GM23248 (cell line): ENCODE results near the gene MAP6. TPM values are rescaled to one million over a fixed set of nuclear protein-coding genes. Genes with fewer than 3 reads are reported as not detected.

Experiments used
- DNase-seq: peaks from one replicate; pipeline ENCODE4 v3.0.0-alpha.2; 2015
- H2AFZ ChIP-seq: fragments of 200-600 bp; sonication (generic); 2 replicates; pipeline ENCODE4 v1.6.1; 2016; ENCODE audit warnings: antibody characterized with exemption
- H3F3A ChIP-seq: fragments of 200-600 bp; sonication (generic); 2 replicates; pipeline ENCODE4 v1.6.1; 2016; ENCODE audit warnings: mild to moderate bottlenecking, antibody characterized with exemption, mixed run types; ENCODE audit not compliant: insufficient read depth
- H3K27ac ChIP-seq: fragments of 200-600 bp; sonication (generic); 2 replicates; pipeline ENCODE4 v1.5.1; 2016; ENCODE audit warnings: mild to moderate bottlenecking
- H3K27me3 ChIP-seq: fragments of 200-600 bp; sonication (generic); replicated peaks from 2 replicates; pipeline ENCODE4 v1.6.1; 2016; ENCODE audit warnings: mild to moderate bottlenecking; ENCODE audit not compliant: insufficient read depth
- H3K36me3 ChIP-seq: fragments of 200-600 bp; sonication (generic); 2 replicates; pipeline ENCODE4 v1.6.1; 2016; ENCODE audit warnings: low read depth, mild to moderate bottlenecking
- H3K4me1 ChIP-seq: fragments of 200-600 bp; sonication (generic); 2 replicates; pipeline ENCODE4 v1.6.1; 2016; ENCODE audit warnings: mild to moderate bottlenecking; ENCODE audit not compliant: insufficient read depth
- H3K4me2 ChIP-seq: fragments of 200-600 bp; sonication (generic); one replicate; pipeline ENCODE4 v1.6.1; 2016; ENCODE audit warnings: mild to moderate bottlenecking; ENCODE audit not compliant: unreplicated experiment
- H3K4me3 ChIP-seq: fragments of 200-600 bp; sonication (generic); 2 replicates; pipeline ENCODE4 v1.5.1; 2016; ENCODE audit warnings: mild to moderate bottlenecking
- H3K79me2 ChIP-seq: fragments of 200-600 bp; sonication (generic); 2 replicates; pipeline ENCODE4 v1.6.1; 2016; ENCODE audit warnings: mild to moderate bottlenecking; ENCODE audit not compliant: insufficient read depth
- H3K9ac ChIP-seq: fragments of 200-600 bp; sonication (generic); 2 replicates; pipeline ENCODE4 v1.6.1; 2016; ENCODE audit warnings: mild to moderate bottlenecking
- H3K9me2 ChIP-seq: fragments of 200-600 bp; sonication (generic); 2 replicates; pipeline ENCODE4 v1.6.1; 2016; ENCODE audit warnings: mixed run types, mild to moderate bottlenecking, moderate library complexity; ENCODE audit not compliant: insufficient read depth
- H3K9me3 ChIP-seq: fragments of 200-600 bp; sonication (generic); one replicate; pipeline ENCODE4 v1.6.1; 2017; ENCODE audit warnings: low read depth
- H4K20me1 ChIP-seq: fragments of 200-600 bp; sonication (generic); 2 replicates; pipeline ENCODE4 v1.6.0; 2016; ENCODE audit not compliant: insufficient read depth
- EZH2 ChIP-seq: fragments of 200-600 bp; sonication (generic); IDR thresholded peaks from 2 replicates; pipeline ENCODE4 v1.6.1; 2018; ENCODE audit warnings: antibody characterized with exemption, mild to moderate bottlenecking; ENCODE audit not compliant: insufficient read depth, poor library complexity, severe bottlenecking
- EZH2phosphoT487 ChIP-seq: fragments of 200-600 bp; sonication (generic); IDR thresholded peaks from 2 replicates; pipeline ENCODE4 v1.6.1; 2018; ENCODE audit warnings: antibody characterized with exemption, moderate library complexity, mild to moderate bottlenecking, low read depth; ENCODE audit not compliant: insufficient read depth
- WGBS, 2 experiments: methylation state at CpG; one replicate each; pipeline ENCODE4 v1.1.6; 2015 to 2017; ENCODE audit warnings: low lambda C conversion rate in 2 of 2, low coverage in 1 of 2; ENCODE audit errors: missing lambda C conversion rate in 2 of 2; 5-methylcytosine and 5-hydroxymethylcytosine counted together
- in situ Hi-C: fragments of 300-500 bp; cut with MboI; formaldehyde crosslinking; loops from 2 replicates; pipeline ENCODE4 v1.15.0; 2020
- polyA plus RNA-seq: library from polyadenylated mRNA; unstranded; fragments of >200 nt; fragmentation: Nextera tagmentation; extraction: Ambion mirVana; gene quantifications from 2 replicates; pipeline ENCODE4 v1.2.1, GENCODE V29; 2016
- total RNA-seq: library from RNA; depleted of rRNA; stranded (reverse); fragments of >200 nt; shearing (Covaris generic); gene quantifications from 2 replicates; pipeline ENCODE4 v1.2.3, GENCODE V29; 2014

The MAP6 gene
- total and polyA plus RNA-seq, 2 experiments from 2014 or later: 3.4 to 5.2 TPM

DNA sequence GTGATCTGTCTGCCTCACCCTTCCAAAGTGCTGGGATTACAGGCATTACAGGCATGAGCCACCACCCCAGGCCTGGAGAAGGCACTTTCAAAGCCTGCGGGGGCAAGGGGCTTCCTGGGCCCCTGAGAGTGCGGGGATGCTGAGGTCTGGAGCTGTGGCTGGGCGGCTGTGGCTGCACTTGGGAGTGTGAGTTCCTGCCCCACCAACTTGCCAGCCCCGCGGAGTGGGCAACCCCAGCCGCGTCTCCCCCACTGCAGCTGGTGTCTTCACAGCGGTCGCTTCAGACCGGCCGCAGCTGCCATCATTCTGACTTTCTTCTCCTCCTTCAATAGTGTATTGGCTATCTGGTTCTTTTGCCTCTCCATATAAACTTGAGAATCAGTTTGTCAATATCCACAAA, 10.7 kb upstream of the MAP6 start:
- in situ Hi-C loops: no loop called here
- DNase-seq: no peak
- Histone ChIP-seq H3K9me2 (no peaks in the 10 kb centered on the region), H3K9me3 (no peaks in the 10 kb centered on the region), H3K9ac (no peak overlapping the region), H3K4me3 (no peak overlapping the region), H3K4me1 (no peaks in the 10 kb centered on the region), H3K4me2 (no peak overlapping the region), H3K79me2 (no peaks in the 10 kb centered on the region), H3K27me3 (peaks cover 35% of the 10 kb centered on the region), H3F3A (no peaks in the 10 kb centered on the region), H2AFZ (no peak overlapping the region), H4K20me1 (no peaks in the 10 kb centered on the region), H3K36me3 (no peaks in the 10 kb centered on the region), H3K27ac (no peak overlapping the region)
- TF ChIP-seq EZH2phosphoT487: no peak
- TF ChIP-seq EZH2: no peak
- WGBS, 2 experiments: 76 to 79% methylated on average over 11 of the region's 11 CpGs

DNA sequence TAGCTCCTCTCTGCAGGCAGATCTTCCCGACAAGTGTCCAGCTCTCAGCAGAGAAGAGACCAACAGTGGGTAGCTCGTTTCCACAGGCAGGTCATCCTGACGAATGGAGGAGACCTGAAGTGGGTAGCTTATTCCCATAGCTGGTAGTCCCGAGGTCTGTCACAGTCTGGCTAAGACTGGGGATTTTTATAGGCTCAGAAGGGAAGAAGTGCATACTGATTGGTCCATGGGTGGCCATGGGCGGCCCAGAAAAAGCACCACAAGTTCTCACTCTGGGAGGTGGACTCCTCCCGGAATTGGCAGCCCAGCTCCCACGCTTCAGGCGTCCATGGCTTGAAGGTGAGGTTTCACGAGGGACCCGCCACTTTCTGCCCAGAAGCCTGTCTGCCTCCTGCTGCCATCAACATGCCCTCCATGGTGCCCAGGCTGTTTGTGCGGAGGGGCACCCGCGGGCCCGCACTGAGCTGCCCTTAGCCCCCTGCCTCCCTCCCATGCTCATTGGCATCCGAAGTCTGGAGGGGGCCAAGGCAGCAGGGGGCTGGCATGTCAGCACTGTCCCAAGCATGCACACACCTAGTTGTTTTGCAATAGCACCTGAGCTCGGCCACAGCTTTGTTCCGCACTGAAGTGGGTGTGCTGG, 9.9 kb upstream of the MAP6 start:
- Histone ChIP-seq H3K4me3 (no peak overlapping the region), H3K4me1 (no peaks in the 10 kb centered on the region), H3F3A (no peaks in the 10 kb centered on the region), H3K4me2 (no peak overlapping the region), H4K20me1 (no peaks in the 10 kb centered on the region), H3K9me3 (no peaks in the 10 kb centered on the region), H3K27ac (no peak overlapping the region), H3K36me3 (no peaks in the 10 kb centered on the region), H3K9me2 (no peaks in the 10 kb centered on the region), H3K27me3 (peaks cover 35% of the 10 kb centered on the region), H2AFZ (no peak overlapping the region), H3K9ac (no peak overlapping the region), H3K79me2 (no peaks in the 10 kb centered on the region)
- in situ Hi-C loops: no loop called here
- DNase-seq: no peak
- no peak for TF ChIP-seq EZH2
- TF ChIP-seq EZH2phosphoT487: no peak
- 67 to 71% methylated on average over 15 to 17 of the region's 17 CpGs for WGBS, 2 experiments

DNA sequence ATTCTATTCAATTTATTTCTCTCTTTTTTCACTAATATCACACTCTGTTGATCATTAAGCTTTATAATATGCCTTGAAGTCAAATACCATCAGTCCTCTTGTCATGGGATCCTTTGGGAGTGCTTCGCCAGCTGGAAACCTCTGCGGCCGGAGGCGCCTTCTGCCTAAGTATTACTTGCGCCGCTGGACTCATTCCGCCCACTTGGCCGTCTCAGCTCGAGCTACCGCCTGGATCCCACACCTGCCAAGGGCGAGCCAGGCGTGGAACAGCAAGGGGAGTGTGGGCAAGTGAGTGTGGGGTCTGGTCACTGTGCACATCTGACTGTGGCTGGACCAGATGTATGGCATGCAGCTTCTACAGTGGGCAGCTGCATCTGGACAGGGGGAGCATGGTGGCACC, 9.1 kb upstream of the MAP6 start:
- Histone ChIP-seq H2AFZ (no peak overlapping the region), H4K20me1 (no peaks in the 10 kb centered on the region), H3K27ac (no peak overlapping the region), H3K27me3 (peaks cover 35% of the 10 kb centered on the region), H3K9me2 (no peaks in the 10 kb centered on the region), H3K9ac (no peak overlapping the region), H3K4me2 (no peak overlapping the region), H3K9me3 (no peaks in the 10 kb centered on the region), H3K4me3 (no peak overlapping the region), H3K4me1 (no peaks in the 10 kb centered on the region), H3F3A (no peaks in the 10 kb centered on the region), H3K36me3 (no peaks in the 10 kb centered on the region), H3K79me2 (no peaks in the 10 kb centered on the region)
- WGBS, 2 experiments: 64 to 74% methylated on average over 12 of the region's 12 CpGs
- DNase-seq: no peak
- in situ Hi-C loops: no loop called here
- TF ChIP-seq EZH2 (no peak), EZH2phosphoT487 (no peak)

- WGBS, 2 experiments: 82 to 84% methylated on average over 1 of the region's 1 CpG
- no peaks in the 10 kb centered on the region for H3K79me2 ChIP-seq
Measured at GRCh38 chr11:75677275-75677674, 8.4 kb upstream of the MAP6 start.

More at GRCh38 chr11:75677275-75677674, 8.4 kb upstream of the MAP6 start:
- DNase-seq: no peak
- H3K27me3 ChIP-seq: peaks cover 35% of the 10 kb centered on the region
- no peak for TF ChIP-seq EZH2phosphoT487
- no peak for TF ChIP-seq EZH2
- H3K4me3 ChIP-seq: no peak overlapping the region
- H2AFZ ChIP-seq: no peak overlapping the region
- no peak overlapping the region for H3K9ac ChIP-seq
- no peaks in the 10 kb centered on the region for H3K9me2 ChIP-seq
- H3K27ac ChIP-seq: no peak overlapping the region
- H3K36me3 ChIP-seq: no peaks in the 10 kb centered on the region
- no peaks in the 10 kb centered on the region for H3F3A ChIP-seq
- H4K20me1 ChIP-seq: no peaks in the 10 kb centered on the region
- in situ Hi-C loops: no loop called here
- no peaks in the 10 kb centered on the region for H3K4me1 ChIP-seq
- H3K4me2 ChIP-seq: no peak overlapping the region
- H3K9me3 ChIP-seq: no peaks in the 10 kb centered on the region
